Endothelial cell of umbilical vein (primary cell): ENCODE results near the gene FMN2. TPM values are rescaled to one million over a fixed set of nuclear protein-coding genes. Genes with fewer than 3 reads are reported as not detected.

Experiments
- BruUV-seq: library from RNA; stranded (reverse); fragments of 400-500 nt; replicated peaks from 2 replicates; lab custom pipeline; 2021; lab: Mats Ljungman, UMichigan
- CTCF ChIA-PET: fragments of 300-600, 350-600 bp; sonication (Branson Sonifier 250); formaldehyde crosslinking; loops from one replicate; lab custom pipeline; 2021; ENCODE audit warnings: antibody characterized with exemption, inconsistent platforms; lab: Charles Lee
- POLR2A ChIA-PET: fragments of 300-600, 350-600 bp; sonication (Branson Sonifier 250); formaldehyde crosslinking; loops from one replicate; lab custom pipeline; 2021; ENCODE audit warnings: antibody characterized with exemption, inconsistent platforms; lab: Charles Lee
- DNase-seq: peaks from one replicate; pipeline ENCODE4 v3.0.0-alpha.2; 2011; ENCODE audit warnings: low read depth, low spot score
- FAIRE-seq: peaks from 2 replicates; lab custom pipeline; 2011; peaks lifted over from hg19 to GRCh38; lab: Jason Lieb, UNC
- H2AFZ ChIP-seq: 2 replicates; pipeline ENCODE4 v1.6.0; 2012; ENCODE audit warnings: low read depth, low read length, control low read depth, inconsistent platforms
- H3K27ac ChIP-seq: 2 replicates; pipeline ENCODE4 v1.5.1; 2011; ENCODE audit warnings: low read depth, mild to moderate bottlenecking, control low read depth, low read length, moderate library complexity; ENCODE audit not compliant: insufficient read depth
- H3K27me3 ChIP-seq, 2 experiments: 2 replicates each; pipeline versions ENCODE4 v1.6.0 to v1.6.1; 2011; ENCODE audit warnings: low read length in 2 of 2, mixed read lengths in 1 of 2; ENCODE audit not compliant: control insufficient read depth in 2 of 2, insufficient read depth in 2 of 2
- H3K36me3 ChIP-seq, 2 experiments: 2 replicates in 1 of 2; 3 replicates in 1 of 2; pipeline ENCODE4 v1.5.1; 2011; ENCODE audit warnings: low read length in 2 of 2, mild to moderate bottlenecking in 1 of 2, moderate library complexity in 1 of 2; ENCODE audit not compliant: control insufficient read depth in 2 of 2, insufficient read depth in 2 of 2; ENCODE audit errors: extremely low read depth in 1 of 2
- H3K4me1 ChIP-seq: 3 replicates; pipeline ENCODE4 v1.5.1; 2011; ENCODE audit warnings: mild to moderate bottlenecking, low read length; ENCODE audit not compliant: control insufficient read depth, insufficient read depth; ENCODE audit errors: extremely low read depth
- H3K4me2 ChIP-seq: 2 replicates; pipeline ENCODE4 v1.6.1; 2011; ENCODE audit warnings: low read length, control low read depth, mixed read lengths; ENCODE audit not compliant: insufficient read depth
- H3K4me3 ChIP-seq, 3 experiments: fragments of 200-600 bp in 1 of 3; sonication (generic), shearing (Covaris generic) in 1 of 3; replicated peaks in 1 of 3; 2 replicates each; pipeline ENCODE4 v1.5.1; 2011 to 2016; ENCODE audit warnings: control low read depth in 3 of 3, low read length in 3 of 3, mild to moderate bottlenecking in 2 of 3, inconsistent platforms in 1 of 3, low read depth in 1 of 3, moderate library complexity in 1 of 3; ENCODE audit not compliant: insufficient read depth in 1 of 3
- H3K79me2 ChIP-seq: 2 replicates; pipeline ENCODE4 v1.6.0; 2012; ENCODE audit warnings: low read length, inconsistent platforms; ENCODE audit not compliant: control insufficient read depth, insufficient read depth
- H3K9ac ChIP-seq: replicated peaks from 2 replicates; pipeline ENCODE3; 2011; ENCODE audit warnings: low read length, control low read depth; ENCODE audit not compliant: insufficient read depth; ENCODE audit errors: extremely low read depth
- H3K9me1 ChIP-seq: replicated peaks from 3 replicates; pipeline ENCODE4 v1.6.0; 2011; ENCODE audit warnings: mild to moderate bottlenecking, low read length; ENCODE audit not compliant: control insufficient read depth, insufficient read depth; ENCODE audit errors: extremely low read depth
- H3K9me3 ChIP-seq: replicated peaks from 2 replicates; pipeline ENCODE4 v1.5.1; 2012; ENCODE audit warnings: low read length, inconsistent platforms; ENCODE audit not compliant: control insufficient read depth, insufficient read depth
- H4K20me1 ChIP-seq: replicated peaks from 2 replicates; pipeline ENCODE3; 2011; ENCODE audit warnings: mild to moderate bottlenecking, low read length; ENCODE audit not compliant: control insufficient read depth, insufficient read depth; ENCODE audit errors: extremely low read depth
- EZH2 ChIP-seq: IDR thresholded peaks from 2 replicates; pipeline ENCODE4 v1.6.1; 2012; ENCODE audit warnings: borderline replicate concordance, low read depth, mild to moderate bottlenecking, moderate library complexity, low read length, inconsistent platforms; ENCODE audit not compliant: severe bottlenecking
- FOS ChIP-seq: IDR thresholded peaks from 2 replicates; pipeline ENCODE4 v1.6.1; 2011; ENCODE audit warnings: mild to moderate bottlenecking, low read length, moderate library complexity, borderline replicate concordance; ENCODE audit not compliant: insufficient read depth
- GATA2 ChIP-seq: IDR thresholded peaks from 2 replicates; pipeline ENCODE4 v1.7.0; 2011; ENCODE audit warnings: low read depth, mild to moderate bottlenecking, moderate library complexity, mixed read lengths, low read length; ENCODE audit not compliant: insufficient read length, insufficient read depth
- JUN ChIP-seq: IDR thresholded peaks from 2 replicates; pipeline ENCODE4 v1.6.1; 2011; ENCODE audit warnings: borderline replicate concordance, low read depth; ENCODE audit not compliant: insufficient read length, insufficient read depth
- MYC ChIP-seq: IDR thresholded peaks from one replicate; pipeline ENCODE4 v1.6.1; 2011; ENCODE audit warnings: mild to moderate bottlenecking, low read depth, low read length
- POLR2A ChIP-seq: IDR thresholded peaks from 2 replicates; pipeline ENCODE4 v1.6.1; 2012; ENCODE audit warnings: low read depth, mild to moderate bottlenecking, control low read depth, low read length
- POLR2AphosphoS5 ChIP-seq: IDR thresholded peaks from 2 replicates; pipeline ENCODE4 v1.6.1; 2012; ENCODE audit warnings: low read depth, mild to moderate bottlenecking, control low read depth, low read length, moderate library complexity; ENCODE audit not compliant: insufficient read depth
- dilution Hi-C: fragments of 300-500 bp; cut with MboI; formaldehyde crosslinking; loops from one replicate; pipeline ENCODE4 v1.15.0; 2019; ENCODE audit warnings: low sequenced_read_pairs; ENCODE audit not compliant: extremely low pct_ligation_motif_present
- intact Hi-C: fragments of 100-400 bp; cut with micrococcal nuclease; formaldehyde crosslinking; loops from one replicate; pipeline ENCODE4 v1.10.0; 2022
- polyA plus RNA-seq, 4 experiments: library from polyadenylated mRNA; depleted of rRNA in 3 of 4; stranded (reverse) in 3 of 4; unstranded in 1 of 4; fragments of >200 nt; gene quantifications; 2 replicates each; pipeline versions ENCODE4 v1.2.1 to v1.2.3, GENCODE V29; 2011 to 2012; ENCODE audit warnings: missing spikeins in 1 of 4
- total RNA-seq: library from RNA; stranded (reverse); gene quantifications from 2 replicates; pipeline ENCODE4 v1.2.3, GENCODE V29; 2021
- TF ChIP-seq, protein P1 (sequence below): IDR thresholded peaks from 2 replicates; pipeline ENCODE4 v1.6.1; 2011; ENCODE audit not compliant: insufficient read depth, insufficient read length
- TF ChIP-seq, protein P2 (sequence below), 2 donors: IDR thresholded peaks; 1 replicate in 1 of 2; 2 replicates in 1 of 2; pipeline ENCODE4 v1.5.1; 2011; ENCODE audit warnings: low read length in 2 of 2, mild to moderate bottlenecking in 2 of 2, moderate library complexity in 2 of 2, control low read depth in 1 of 2, inconsistent platforms in 1 of 2, low read depth in 1 of 2; ENCODE audit not compliant: insufficient read depth in 1 of 2; ENCODE audit errors: extremely low read depth in 1 of 2

The FMN2 gene
- total and polyA plus RNA-seq, 2 donors (not counting 3 experiments of a cell fraction or from before 2014, with no cell fraction given) = not detected

DNA sequence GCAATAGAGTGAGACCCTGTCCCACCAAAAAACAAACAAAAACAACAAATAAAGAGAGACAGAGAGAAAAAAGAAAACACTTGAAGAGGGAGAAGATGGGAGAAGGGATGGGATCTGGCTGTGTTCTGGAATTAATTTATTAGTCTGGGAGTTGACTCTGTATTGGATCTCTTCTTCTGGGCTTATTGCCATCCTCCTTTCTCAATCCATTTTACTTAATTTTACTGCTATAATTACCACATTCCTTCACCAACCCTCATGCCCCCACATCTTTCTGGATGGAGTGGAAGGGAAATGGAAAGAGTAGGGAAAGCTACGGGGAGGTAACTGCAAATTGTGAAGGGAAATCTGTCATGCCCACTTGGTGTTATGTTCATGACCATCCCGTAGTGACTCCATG lies 42.9 kb downstream of the FMN2 start:
- H3K9me1 ChIP-seq = no peaks in the 10 kb centered on the region
- no peaks in the 10 kb centered on the region for H3K27me3 ChIP-seq
- H3K27ac ChIP-seq = no peak overlapping the region
- FAIRE-seq (no peak), DNase-seq (no peak)
- dilution Hi-C loops = no loop called here
- TF ChIP-seq POLR2AphosphoS5 = no peak
- no peak for TF ChIP-seq POLR2A
- TF ChIP-seq EZH2 = no peak
- TF ChIP-seq JUN = no peak
- no peak for TF ChIP-seq MYC
- TF ChIP-seq FOS = no peak
- TF ChIP-seq, protein P1, sequence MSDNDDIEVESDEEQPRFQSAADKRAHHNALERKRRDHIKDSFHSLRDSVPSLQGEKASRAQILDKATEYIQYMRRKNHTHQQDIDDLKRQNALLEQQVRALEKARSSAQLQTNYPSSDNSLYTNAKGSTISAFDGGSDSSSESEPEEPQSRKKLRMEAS = no peak
- TF ChIP-seq GATA2 = no peak
- TF ChIP-seq, protein P2, sequence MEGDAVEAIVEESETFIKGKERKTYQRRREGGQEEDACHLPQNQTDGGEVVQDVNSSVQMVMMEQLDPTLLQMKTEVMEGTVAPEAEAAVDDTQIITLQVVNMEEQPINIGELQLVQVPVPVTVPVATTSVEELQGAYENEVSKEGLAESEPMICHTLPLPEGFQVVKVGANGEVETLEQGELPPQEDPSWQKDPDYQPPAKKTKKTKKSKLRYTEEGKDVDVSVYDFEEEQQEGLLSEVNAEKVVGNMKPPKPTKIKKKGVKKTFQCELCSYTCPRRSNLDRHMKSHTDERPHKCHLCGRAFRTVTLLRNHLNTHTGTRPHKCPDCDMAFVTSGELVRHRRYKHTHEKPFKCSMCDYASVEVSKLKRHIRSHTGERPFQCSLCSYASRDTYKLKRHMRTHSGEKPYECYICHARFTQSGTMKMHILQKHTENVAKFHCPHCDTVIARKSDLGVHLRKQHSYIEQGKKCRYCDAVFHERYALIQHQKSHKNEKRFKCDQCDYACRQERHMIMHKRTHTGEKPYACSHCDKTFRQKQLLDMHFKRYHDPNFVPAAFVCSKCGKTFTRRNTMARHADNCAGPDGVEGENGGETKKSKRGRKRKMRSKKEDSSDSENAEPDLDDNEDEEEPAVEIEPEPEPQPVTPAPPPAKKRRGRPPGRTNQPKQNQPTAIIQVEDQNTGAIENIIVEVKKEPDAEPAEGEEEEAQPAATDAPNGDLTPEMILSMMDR (IDR thresholded peaks at IDR 0.05; ENCODE audit: extremely low read depth in 1 of 2, insufficient read depth in 1 of 2, low read depth in 1 of 2, low read length in 2 of 2) = no peak
- no peaks in the 10 kb centered on the region for H4K20me1 ChIP-seq
- H3K36me3 ChIP-seq = no peaks in the 10 kb centered on the region
- H3K9me3 ChIP-seq = no peaks in the 10 kb centered on the region
- no peak overlapping the region for H3K9ac ChIP-seq
- H3K4me1 ChIP-seq = no peaks in the 10 kb centered on the region
- ChIA-PET POLR2A (no interaction called here), CTCF (no interaction called here)
- H3K79me2 ChIP-seq = no peaks in the 10 kb centered on the region
- no TSS peak for BruUV-seq
- H3K4me2 ChIP-seq = no peak overlapping the region
- intact Hi-C loops = no loop called here
- H3K4me3 ChIP-seq = no peak overlapping the region
- H2AFZ ChIP-seq = no peak overlapping the region
